SU-DHL-6 (cell line): ENCODE results near the gene LAMC3.

Experiments
- H2AFZ ChIP-seq: fragments of 200-600 bp; sonication (generic); 2 replicates; pipeline ENCODE4 v1.6.1; 2014; ENCODE audit warnings: low read depth, mild to moderate bottlenecking, moderate library complexity, mixed read lengths, antibody characterized with exemption, low read length; ENCODE audit not compliant: severe bottlenecking
- H3F3A ChIP-seq: fragments of 200-600 bp; shearing (Covaris generic); 2 replicates; pipeline ENCODE4 v1.6.0; 2016; ENCODE audit warnings: antibody characterized with exemption, mild to moderate bottlenecking; ENCODE audit not compliant: insufficient read depth
- H3K27ac ChIP-seq: fragments of 200-600 bp; sonication (generic); 2 replicates; pipeline ENCODE4 v1.5.1; 2016; ENCODE audit warnings: low read depth, mild to moderate bottlenecking, low read length, moderate library complexity, mixed read lengths
- H3K27me3 ChIP-seq: fragments of 200-600 bp; sonication (generic), shearing (Covaris generic); 2 replicates; pipeline ENCODE4 v1.6.0; 2014; ENCODE audit warnings: mild to moderate bottlenecking, low read length
- H3K36me3 ChIP-seq: fragments of 200-600 bp; sonication (generic); 2 replicates; pipeline ENCODE4 v1.6.1; 2014; ENCODE audit warnings: mild to moderate bottlenecking, low read length, mixed read lengths
- H3K4me2 ChIP-seq: fragments of 300-600, 200-600 bp; shearing (Covaris generic), sonication (generic); 2 replicates; pipeline ENCODE4 v1.6.0; 2014; ENCODE audit warnings: low read length, low read depth, mild to moderate bottlenecking; ENCODE audit not compliant: poor library complexity, severe bottlenecking
- H3K4me3 ChIP-seq: fragments of 200-600 bp; sonication (generic); 2 replicates; pipeline ENCODE4 v1.5.1; 2014; ENCODE audit warnings: antibody characterized with exemption, low read length, mild to moderate bottlenecking, mixed read lengths; ENCODE audit not compliant: insufficient read depth, poor library complexity, severe bottlenecking
- H3K79me2 ChIP-seq: fragments of 200-600 bp; sonication (generic); 2 replicates; pipeline ENCODE4 v1.6.1; 2014; ENCODE audit warnings: mild to moderate bottlenecking, low read length, moderate library complexity; ENCODE audit not compliant: insufficient read depth
- H3K9ac ChIP-seq: fragments of 200-600 bp; sonication (generic); 2 replicates; pipeline ENCODE4 v1.7.0; 2014; ENCODE audit warnings: mild to moderate bottlenecking, low read length
- H3K9me2 ChIP-seq: fragments of 200-600 bp; sonication (generic); replicated peaks from 2 replicates; pipeline ENCODE4 v1.6.1; 2014; ENCODE audit warnings: low read length; ENCODE audit not compliant: insufficient read depth
- H3K9me3 ChIP-seq: fragments of 200-600 bp; sonication (generic); 2 replicates; pipeline ENCODE4 v1.6.1; 2014; ENCODE audit warnings: low read length, mixed read lengths; ENCODE audit not compliant: insufficient read depth
- H4K20me1 ChIP-seq: fragments of 200-600 bp; sonication (generic); 2 replicates; pipeline ENCODE4 v1.6.1; 2014; ENCODE audit warnings: low read depth, mild to moderate bottlenecking, antibody characterized with exemption, low read length, moderate library complexity, mixed read lengths
- CTCF ChIP-seq: fragments of 200-600 bp; sonication (generic); IDR thresholded peaks from one replicate; pipeline ENCODE4 v1.5.1; 2017; ENCODE audit warnings: antibody characterized with exemption, mild to moderate bottlenecking, low read length, moderate library complexity; ENCODE audit not compliant: insufficient read depth, poor library complexity, severe bottlenecking
- EZH2phosphoT487 ChIP-seq: fragments of 200-600 bp; sonication (generic), shearing (Covaris generic); conservative IDR thresholded peaks from 2 replicates; pipeline ENCODE4 v1.6.1; 2018; ENCODE audit warnings: mild to moderate bottlenecking, antibody characterized with exemption, low read length, moderate library complexity, mixed read lengths

LAMC3 gene

GRCh38 chr9:131090025-131090787, 81.2 kb downstream of the LAMC3 start:
- Histone ChIP-seq H3F3A (no peaks in the 10 kb centered on the region), H3K9me2 (no peaks in the 10 kb centered on the region), H3K79me2 (no peaks in the 10 kb centered on the region), H3K36me3 (no peaks in the 10 kb centered on the region), H3K27ac (no peak overlapping the region), H3K9ac (no peak overlapping the region), H3K4me2 (no peak overlapping the region), H2AFZ (no peak overlapping the region), H3K27me3 (no peaks in the 10 kb centered on the region), H3K4me3 (no peak overlapping the region), H3K9me3 (no peaks in the 10 kb centered on the region), H4K20me1 (no peaks in the 10 kb centered on the region)
- TF ChIP-seq EZH2phosphoT487 (no peak), CTCF (no peak)

- H3K9me3 ChIP-seq: no peaks in the 10 kb centered on the region
- no peaks in the 10 kb centered on the region for H3F3A ChIP-seq
- no peak for TF ChIP-seq EZH2phosphoT487
- no peak for TF ChIP-seq CTCF
- no peaks in the 10 kb centered on the region for H3K27me3 ChIP-seq
- H3K9ac ChIP-seq: no peak overlapping the region
- no peaks in the 10 kb centered on the region for H3K36me3 ChIP-seq
- H3K9me2 ChIP-seq: no peaks in the 10 kb centered on the region
- H2AFZ ChIP-seq: no peak overlapping the region
- no peak overlapping the region for H3K27ac ChIP-seq
- H3K4me2 ChIP-seq: no peak overlapping the region
- H3K79me2 ChIP-seq: no peaks in the 10 kb centered on the region
- H3K4me3 ChIP-seq: no peak overlapping the region
- H4K20me1 ChIP-seq: no peaks in the 10 kb centered on the region
Measured at GRCh38 chr9:131091352-131091992, 82.5 kb downstream of the LAMC3 start.

GRCh38 chr9:131092030-131092429, 83.1 kb downstream of the LAMC3 start:
- no peak overlapping the region for H2AFZ ChIP-seq
- H3K9ac ChIP-seq: no peak overlapping the region
- TF ChIP-seq EZH2phosphoT487 (no peak), CTCF (no peak)
- no peaks in the 10 kb centered on the region for H3K36me3 ChIP-seq
- no peaks in the 10 kb centered on the region for H3K9me2 ChIP-seq
- H3K27me3 ChIP-seq: no peaks in the 10 kb centered on the region
- no peaks in the 10 kb centered on the region for H3K79me2 ChIP-seq
- no peaks in the 10 kb centered on the region for H4K20me1 ChIP-seq
- no peak overlapping the region for H3K4me3 ChIP-seq
- no peaks in the 10 kb centered on the region for H3F3A ChIP-seq
- no peak overlapping the region for H3K27ac ChIP-seq
- H3K9me3 ChIP-seq: no peaks in the 10 kb centered on the region
- no peak overlapping the region for H3K4me2 ChIP-seq
